ENCODE data around the gene SPRR2B.
"Not testable (repeated sequence)": the region's sequence is repeated elsewhere in the genome, so short reads cannot be mapped to it uniquely, and the experiment has no call there.

SPRR2B gene

GRCh38 chr1:153035211-153035610 is 36.2 kb downstream of the SPRR2B start:
- no peak for DNase-seq (ENCODE audit: low read depth in 1 of 2, low spot score in 1 of 2)

- DNase-seq (ENCODE audit: low read depth in 1 of 2, low spot score in 1 of 2), result no peak
These were observed 38.6 kb downstream of the SPRR2B start for GRCh38 chr1:153032677-153033308.

GRCh38 chr1:153032073-153032472 is 39.3 kb downstream of the SPRR2B start:
- DNase-seq (ENCODE audit: low read depth in 1 of 2, low spot score in 1 of 2), result no peak

GRCh38 chr1:153030895-153031294 is 40.5 kb downstream of the SPRR2B start, which contains the start of gene SPRR1B:
SPRR1B (plus strand) TSS chr1:153031203; CDS start chr1:153032346, 1,143 bp downstream.
- DNase-seq (ENCODE audit: low read depth in 1 of 2, low spot score in 1 of 2), result no peak

GRCh38 chr1:153028766-153029165 is 42.6 kb downstream of the SPRR2B start:
- DNase-seq (ENCODE audit: low read depth in 1 of 2, low spot score in 1 of 2), result no peak

- DNase-seq (ENCODE audit: low read depth in 1 of 2, low spot score in 1 of 2), result no peak
These were observed 45.6 kb downstream of the SPRR2B start for GRCh38 chr1:153025797-153026196.

GRCh38 chr1:153024413-153024812 is 47.0 kb downstream of the SPRR2B start:
- no peak for DNase-seq (ENCODE audit: low read depth in 1 of 2, low spot score in 1 of 2)

GRCh38 chr1:153023109-153023508 is 48.3 kb downstream of the SPRR2B start:
- DNase-seq (ENCODE audit: low read depth in 1 of 2, low spot score in 1 of 2), result no peak

- DNase-seq (ENCODE audit: low read depth in 1 of 2, low spot score in 1 of 2), result not testable (repeated sequence)
These were observed 49.1 kb downstream of the SPRR2B start for GRCh38 chr1:153022340-153022739.

- not testable (repeated sequence) for DNase-seq (ENCODE audit: low read depth in 1 of 2, low spot score in 1 of 2)
These were observed 49.6 kb downstream of the SPRR2B start for GRCh38 chr1:153021829-153022228.
